Measurements from ENCODE around the gene WDFY2. TPM values are rescaled to one million over a fixed set of nuclear protein-coding genes. Genes with fewer than 3 reads are reported as not detected.

WDFY2 gene
- total and polyA plus RNA-seq, 2 of the 8 experiments (the other 6 are each of a cell fraction or from before 2014, with no cell fraction given) = 13.9 to 29.0 TPM

DNA sequence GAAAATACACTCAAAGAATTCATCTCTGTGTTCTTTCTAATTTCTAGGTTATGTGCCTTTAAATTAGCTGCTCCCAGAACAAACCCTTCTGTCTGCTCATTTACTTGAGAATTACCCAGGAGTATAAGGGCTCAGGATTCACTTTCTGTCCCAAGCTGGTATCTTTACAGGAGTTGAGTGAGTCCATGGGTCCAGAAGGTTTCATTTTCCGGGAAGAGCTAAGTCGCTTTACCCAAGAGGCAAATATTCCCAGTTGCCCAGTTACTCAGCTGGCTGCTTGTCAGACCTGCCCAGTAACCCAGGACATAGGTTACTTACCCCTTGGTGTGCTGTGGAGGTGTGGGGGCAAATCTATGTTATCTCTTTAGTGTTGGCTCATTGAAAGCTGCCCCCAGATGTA is 172.4 kb downstream of the WDFY2 start:
- Histone ChIP-seq H4K20me1 (replicated peaks in 1 of 2; ENCODE audit: control insufficient read depth in 1 of 2, insufficient read depth in 2 of 2, low read length in 2 of 2) (no peaks in the 10 kb centered on the region), H3K9ac (replicated peaks in 1 of 4; ENCODE audit: extremely low read depth in 1 of 4, low read depth in 3 of 4, low read length in 3 of 4) (no peak overlapping the region), H3K36me3 (ENCODE audit: control insufficient read depth in 2 of 4, insufficient read depth in 4 of 4, low read length in 3 of 4) (peaks cover 6 to 58% (median 26%) of the 10 kb centered on the region in 4 experiments; a peak in 6 of 8 replicates), H4K8ac (ENCODE audit: extremely low read depth, insufficient read depth, low read length) (no peak overlapping the region), H3K23ac (ENCODE audit: insufficient read length) (no peak overlapping the region), H3K27me3 (replicated peaks in 1 of 4; ENCODE audit: control insufficient read depth in 3 of 4, extremely low read depth in 1 of 4, insufficient read depth in 3 of 4, low read length in 3 of 4) (no peaks in the 10 kb centered on the region), H3K4ac (replicated peaks; ENCODE audit: insufficient read length, low read depth, low read length) (no peak overlapping the region), H3K4me2 (ENCODE audit: insufficient read depth in 1 of 2, low read depth in 2 of 2, low read length in 2 of 2) (no peak overlapping the region), H2BK12ac (ENCODE audit: low read depth, low read length) (no peak overlapping the region), H3K4me1 (replicated peaks in 1 of 4; ENCODE audit: control insufficient read depth in 3 of 4, insufficient read depth in 4 of 4, low read length in 3 of 4) (no peaks in the 10 kb centered on the region; a peak in 1 of 7 replicates), H3K14ac (ENCODE audit: insufficient read length) (no peak overlapping the region), H3K18ac (ENCODE audit: extremely low read depth, low read length) (no peak overlapping the region), H2BK20ac (ENCODE audit: low read length) (no peak overlapping the region), H2AFZ (ENCODE audit: low read length) (no peak overlapping the region), H4K91ac (replicated peaks; ENCODE audit: insufficient read length, low read length) (no peak overlapping the region), H2BK120ac (replicated peaks; ENCODE audit: low read depth, low read length) (no peak overlapping the region), H3K9me3 (ENCODE audit: insufficient read depth in 2 of 2, low read depth in 1 of 2, low read length in 1 of 2) (no peaks in the 10 kb centered on the region), H2BK15ac (ENCODE audit: low read length) (no peak overlapping the region), H2AK5ac (ENCODE audit: low read depth, low read length) (no peak overlapping the region), H3K27ac (ENCODE audit: low read depth, low read length) (no peak overlapping the region), H3K23me2 (ENCODE audit: low read depth, low read length) (no peaks in the 10 kb centered on the region), H3K4me3 (ENCODE audit: extremely low read depth in 1 of 4, insufficient read depth in 2 of 4, low read depth in 3 of 4, low read length in 4 of 4) (no peak overlapping the region), H3K79me1 (ENCODE audit: low read depth, low read length) (no peaks in the 10 kb centered on the region; the same call in 1 of the 2 replicates), H2BK5ac (ENCODE audit: low read depth, low read length) (no peak overlapping the region), H4K5ac (ENCODE audit: insufficient read length, low read depth, low read length) (no peak overlapping the region), H3K79me2 (ENCODE audit: control insufficient read depth in 1 of 2, insufficient read depth in 2 of 2, low read length in 2 of 2) (no peaks in the 10 kb centered on the region), H3K56ac (replicated peaks; ENCODE audit: insufficient read length, low read depth, low read length) (no peak overlapping the region)
- ChIA-PET CTCF (ENCODE audit: partially characterized antibody) (interaction anchor here (0.7 to 4.9 kb wide), 6 partner anchors 9 to 164 kb away, joined by 3 to 38 read pairs (median 4); no protein-coding TSS in a partner anchor), POLR2A (ENCODE audit: partially characterized antibody) (interaction anchor here (1.0 kb wide), 3 partner anchors 7 to 28 kb away, joined by 3 read pairs; no protein-coding TSS in a partner anchor)
- WGBS, 2 experiments (ENCODE audit: extremely low coverage in 1 of 2, insufficient coverage in 1 of 2, insufficient read length in 1 of 2, insufficient replicate concordance in 2 of 2, low coverage in 1 of 2, low lambda C conversion rate in 2 of 2, missing lambda C conversion rate in 1 of 2) = 91% methylated on average over 2 of the region's 2 CpGs; no CpG with 5 or more reads in 1 of the 2 experiments
- DNase-seq (ENCODE audit: low read depth in 1 of 2, low spot score in 2 of 2) = no peak
- no peak for TF ChIP-seq GABPA (IDR thresholded peaks at IDR 0.05; ENCODE audit: borderline replicate concordance, insufficient read depth, low read length)
- no peak for TF ChIP-seq HDAC6 (IDR thresholded peaks at IDR 0.05; ENCODE audit: low read depth, low read length)
- no peak for TF ChIP-seq MAFK (IDR thresholded peaks at IDR 0.05; ENCODE audit: low read depth, low read length)
- no peak for TF ChIP-seq POLR2A (IDR thresholded peaks at IDR 0.05; ENCODE audit: control extremely low read depth in 1 of 2, low read depth in 2 of 2, low read length in 2 of 2)
- TF ChIP-seq KDM4A (IDR thresholded peaks at IDR 0.05; ENCODE audit: low read depth, low read length, severe bottlenecking) = no peak
- TF ChIP-seq ATF2 (IDR thresholded peaks at IDR 0.05; ENCODE audit: low read length) = no peak
- TF ChIP-seq SUZ12 (IDR thresholded peaks at IDR 0.05; ENCODE audit: low read length) = no peak
- no peak for TF ChIP-seq SP1 (IDR thresholded peaks at IDR 0.05; ENCODE audit: low read depth, low read length)
- no peak for TF ChIP-seq RAD21 (IDR thresholded peaks at IDR 0.05 in 1 of 2, conservative IDR thresholded peaks at IDR 0.05 in 1 of 2; ENCODE audit: low read depth in 2 of 2, low read length in 2 of 2)
- TF ChIP-seq RXRA (IDR thresholded peaks at IDR 0.05; ENCODE audit: insufficient read depth, low read depth, low read length) = no peak
- TF ChIP-seq SAP30 (IDR thresholded peaks at IDR 0.05; ENCODE audit: insufficient read depth, insufficient replicate concordance, low read length) = no peak
- no peak for TF ChIP-seq GTF2F1 (IDR thresholded peaks at IDR 0.05; ENCODE audit: borderline replicate concordance, low read depth, low read length)
- FAIRE-seq = no peak

All from H1 (cell line).